Gastroesophageal sphincter (tissue), 3 donors: ENCODE results near the gene HOMER1.

Source experiments
- POLR2A ChIP-seq, 2 donors: fragments of 450-650 bp; IDR thresholded peaks; one replicate each; pipeline ENCODE4 v1.6.1; 2017; ENCODE audit warnings: antibody characterized with exemption in 2 of 2, mild to moderate bottlenecking in 2 of 2, moderate library complexity in 1 of 2
- POLR2AphosphoS5 ChIP-seq: sonication (generic); formaldehyde crosslinking; IDR thresholded peaks from one replicate; pipeline ENCODE4 v1.6.1; 2017; ENCODE audit warnings: antibody characterized with exemption
- TF ChIP-seq, protein P1 (sequence below), 4 experiments: fragments of 200-600 bp in 2 of 4; fragments of 450-650 bp in 2 of 4; sonication (generic) in 1 of 4; IDR thresholded peaks; one replicate each; pipeline ENCODE4 v1.5.1; 2017 to 2019; ENCODE audit warnings: antibody characterized with exemption in 4 of 4, mild to moderate bottlenecking in 2 of 4, moderate library complexity in 2 of 4

GRCh38 chr5:79503794-79504495 lies 10.0 kb downstream of the HOMER1 start:
- TF ChIP-seq, protein P1, sequence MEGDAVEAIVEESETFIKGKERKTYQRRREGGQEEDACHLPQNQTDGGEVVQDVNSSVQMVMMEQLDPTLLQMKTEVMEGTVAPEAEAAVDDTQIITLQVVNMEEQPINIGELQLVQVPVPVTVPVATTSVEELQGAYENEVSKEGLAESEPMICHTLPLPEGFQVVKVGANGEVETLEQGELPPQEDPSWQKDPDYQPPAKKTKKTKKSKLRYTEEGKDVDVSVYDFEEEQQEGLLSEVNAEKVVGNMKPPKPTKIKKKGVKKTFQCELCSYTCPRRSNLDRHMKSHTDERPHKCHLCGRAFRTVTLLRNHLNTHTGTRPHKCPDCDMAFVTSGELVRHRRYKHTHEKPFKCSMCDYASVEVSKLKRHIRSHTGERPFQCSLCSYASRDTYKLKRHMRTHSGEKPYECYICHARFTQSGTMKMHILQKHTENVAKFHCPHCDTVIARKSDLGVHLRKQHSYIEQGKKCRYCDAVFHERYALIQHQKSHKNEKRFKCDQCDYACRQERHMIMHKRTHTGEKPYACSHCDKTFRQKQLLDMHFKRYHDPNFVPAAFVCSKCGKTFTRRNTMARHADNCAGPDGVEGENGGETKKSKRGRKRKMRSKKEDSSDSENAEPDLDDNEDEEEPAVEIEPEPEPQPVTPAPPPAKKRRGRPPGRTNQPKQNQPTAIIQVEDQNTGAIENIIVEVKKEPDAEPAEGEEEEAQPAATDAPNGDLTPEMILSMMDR (IDR thresholded peaks at IDR 0.05): no peak
- TF ChIP-seq POLR2A (IDR thresholded peaks at IDR 0.05) (no peak), POLR2AphosphoS5 (no peak)
